Nephron (organoid): ENCODE measurements around the gene MIP.

ENCODE experiments used
- H3K27ac Mint-ChIP-seq, 3 experiments: 2 replicates each; pipeline ENCODE4 v1.8.0; 2020; ENCODE audit warnings: mixed read lengths in 3 of 3, mild to moderate bottlenecking in 2 of 3, moderate library complexity in 1 of 3
- H3K27me3 Mint-ChIP-seq: 2 replicates; pipeline ENCODE4 v1.8.0; 2021; ENCODE audit warnings: low read depth, mild to moderate bottlenecking, moderate library complexity, mixed read lengths
- H3K36me3 Mint-ChIP-seq: 2 replicates; pipeline ENCODE4 v1.8.0; 2020; ENCODE audit warnings: low read depth, mixed read lengths
- H3K4me1 Mint-ChIP-seq: 2 replicates; pipeline ENCODE4 v1.8.0; 2020; ENCODE audit warnings: mixed read lengths
- H3K4me3 Mint-ChIP-seq, 3 experiments: 2 replicates each; pipeline ENCODE4 v1.8.0; 2020; ENCODE audit warnings: mild to moderate bottlenecking in 3 of 3, mixed read lengths in 3 of 3, moderate library complexity in 2 of 3
- H3K9me3 Mint-ChIP-seq: 2 replicates; pipeline ENCODE4 v1.8.0; 2020; ENCODE audit warnings: mixed read lengths
- TF ChIP-seq, protein P1 (sequence below), 3 experiments: fragments of 200-600 bp; sonication (generic); IDR thresholded peaks; one replicate each; pipeline ENCODE4 v1.5.0; 2021; ENCODE audit warnings: antibody characterized with exemption in 3 of 3; ENCODE audit not compliant: unreplicated experiment in 3 of 3

Gene MIP

DNA sequence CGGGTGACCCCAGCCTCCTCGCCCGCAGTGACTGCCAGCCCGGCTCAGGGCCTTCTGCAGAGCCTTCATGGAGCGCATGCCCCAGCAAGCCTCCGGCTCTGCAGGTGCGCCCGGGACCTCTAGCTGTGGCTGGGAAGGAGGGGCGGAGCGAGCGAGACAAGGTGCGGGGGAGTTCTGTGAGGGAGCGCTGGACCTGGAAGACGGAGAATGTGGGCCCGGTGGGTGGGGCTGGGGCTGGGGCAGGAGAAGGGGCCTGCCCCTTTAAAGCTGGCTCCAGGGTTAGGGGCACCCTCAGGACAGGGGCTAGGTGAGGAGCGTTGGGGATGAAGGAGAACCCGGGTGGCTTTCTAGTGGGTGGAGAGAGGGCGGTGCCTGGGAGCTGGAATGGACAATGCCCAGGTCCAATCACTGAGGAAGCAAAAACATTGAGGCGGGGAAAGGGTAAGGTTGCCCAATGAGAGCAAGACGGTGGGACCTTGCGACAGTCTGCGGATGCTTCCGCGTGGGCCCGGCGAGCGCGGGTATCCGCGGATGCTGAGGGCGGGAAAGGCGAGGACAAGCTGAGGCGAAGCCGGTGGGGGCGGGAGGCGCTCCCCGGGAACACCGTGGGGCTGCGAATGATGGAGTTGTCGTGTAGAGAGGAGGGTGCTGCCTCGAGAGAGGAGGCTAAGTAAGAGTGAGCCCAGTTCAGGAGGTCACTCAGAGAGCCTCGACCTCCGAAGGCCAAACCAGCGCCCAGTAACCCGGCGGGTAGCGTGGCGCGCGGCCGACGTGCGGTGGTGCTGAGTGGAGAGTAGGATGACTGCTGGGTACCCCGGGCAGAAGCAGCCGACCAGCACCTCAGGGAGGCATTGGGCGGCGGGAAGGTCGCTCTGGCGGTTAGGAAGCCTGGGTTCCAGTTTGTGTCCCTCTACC, 33.8 kb upstream of the MIP start, which contains the start of gene GLS2:
Gene GLS2 (minus strand): TSS at position 121 of the 915 bp plus-strand sequence. CDS start 43 bp downstream, at position 78.
- Mint-ChIP-seq H3K27me3 (peaks cover 63% of the 10 kb centered on the region), H3K27ac (no peak within 1 kb of the TSS), H3K4me1 (peaks cover 10% of the 10 kb centered on the region), H3K36me3 (no peaks in the 10 kb centered on the region), H3K4me3 (peak within 1 kb of the TSS; percentile 86 to 88 (median 87)), H3K9me3 (peaks cover 7% of the 10 kb centered on the region)
- TF ChIP-seq, protein P1, sequence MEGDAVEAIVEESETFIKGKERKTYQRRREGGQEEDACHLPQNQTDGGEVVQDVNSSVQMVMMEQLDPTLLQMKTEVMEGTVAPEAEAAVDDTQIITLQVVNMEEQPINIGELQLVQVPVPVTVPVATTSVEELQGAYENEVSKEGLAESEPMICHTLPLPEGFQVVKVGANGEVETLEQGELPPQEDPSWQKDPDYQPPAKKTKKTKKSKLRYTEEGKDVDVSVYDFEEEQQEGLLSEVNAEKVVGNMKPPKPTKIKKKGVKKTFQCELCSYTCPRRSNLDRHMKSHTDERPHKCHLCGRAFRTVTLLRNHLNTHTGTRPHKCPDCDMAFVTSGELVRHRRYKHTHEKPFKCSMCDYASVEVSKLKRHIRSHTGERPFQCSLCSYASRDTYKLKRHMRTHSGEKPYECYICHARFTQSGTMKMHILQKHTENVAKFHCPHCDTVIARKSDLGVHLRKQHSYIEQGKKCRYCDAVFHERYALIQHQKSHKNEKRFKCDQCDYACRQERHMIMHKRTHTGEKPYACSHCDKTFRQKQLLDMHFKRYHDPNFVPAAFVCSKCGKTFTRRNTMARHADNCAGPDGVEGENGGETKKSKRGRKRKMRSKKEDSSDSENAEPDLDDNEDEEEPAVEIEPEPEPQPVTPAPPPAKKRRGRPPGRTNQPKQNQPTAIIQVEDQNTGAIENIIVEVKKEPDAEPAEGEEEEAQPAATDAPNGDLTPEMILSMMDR (IDR thresholded peaks at IDR 0.05; ENCODE audit: unreplicated experiment in 3 of 3), result no peak

DNA sequence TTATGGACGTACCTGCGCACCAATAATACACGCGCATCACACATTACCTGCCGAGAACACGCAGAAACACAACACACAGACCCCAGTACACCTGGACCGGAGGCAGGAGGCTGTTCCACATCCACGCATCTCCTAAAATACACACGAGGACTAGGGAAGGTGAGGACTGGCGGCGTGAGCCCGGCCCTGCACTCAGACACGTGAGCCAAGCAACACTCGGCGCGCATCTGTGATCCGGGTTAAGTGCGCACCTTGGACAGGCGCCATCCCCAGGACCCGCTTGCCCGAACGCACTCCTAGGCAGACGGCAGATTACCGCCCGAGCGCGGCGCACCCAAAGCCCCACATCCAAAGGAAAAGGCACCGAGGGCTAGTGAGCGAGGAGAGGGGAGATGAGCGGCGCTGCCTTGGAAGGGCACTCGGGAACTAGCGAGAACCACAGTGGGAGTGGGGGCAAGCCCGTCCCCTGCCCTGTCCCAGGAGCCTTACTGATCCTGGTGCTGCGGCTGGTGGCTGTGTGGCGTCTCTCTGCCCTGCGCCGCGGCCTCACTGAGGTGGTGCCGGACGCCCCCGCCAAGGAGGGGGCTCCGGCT, 33.1 kb upstream of the MIP start:
- Mint-ChIP-seq H3K9me3 (peaks cover 7% of the 10 kb centered on the region), H3K27me3 (peaks cover 63% of the 10 kb centered on the region), H3K4me1 (peaks cover 10% of the 10 kb centered on the region), H3K27ac (no peak overlapping the region), H3K4me3 (peak overlapping the region; percentile 86 to 88 (median 87)), H3K36me3 (no peaks in the 10 kb centered on the region)
- TF ChIP-seq, protein P1 (IDR thresholded peaks at IDR 0.05; ENCODE audit: unreplicated experiment in 3 of 3), result no peak

DNA sequence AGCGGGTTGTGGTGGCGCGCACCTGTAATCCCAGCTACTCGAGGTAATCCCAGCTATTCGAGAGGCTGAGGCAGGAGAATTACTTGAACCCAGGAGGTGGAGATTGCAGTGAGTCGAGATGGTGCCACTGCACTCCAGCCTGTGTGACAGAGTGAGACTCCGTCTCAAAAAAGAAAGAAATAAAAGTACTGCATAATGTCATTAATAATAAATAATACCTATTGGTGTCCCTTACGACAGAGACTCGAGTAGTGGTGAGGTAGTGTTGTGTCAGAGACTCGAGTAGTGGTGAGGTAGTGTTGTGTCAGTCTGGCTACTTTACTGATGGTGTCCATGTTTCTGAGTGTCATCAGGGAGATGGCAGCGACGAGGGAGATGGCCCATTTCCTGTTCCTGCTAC, 32.2 kb upstream of the MIP start:
- TF ChIP-seq, protein P1 (IDR thresholded peaks at IDR 0.05; ENCODE audit: unreplicated experiment in 3 of 3), result no peak
- no peaks in the 10 kb centered on the region for H3K36me3 Mint-ChIP-seq
- H3K4me3 Mint-ChIP-seq, result peak overlapping the region; percentile 45 to 87 (median 60)
- H3K27me3 Mint-ChIP-seq, result peaks cover 60% of the 10 kb centered on the region
- peaks cover 10% of the 10 kb centered on the region for H3K4me1 Mint-ChIP-seq
- peaks cover 5% of the 10 kb centered on the region for H3K9me3 Mint-ChIP-seq
- H3K27ac Mint-ChIP-seq, result no peak overlapping the region

DNA sequence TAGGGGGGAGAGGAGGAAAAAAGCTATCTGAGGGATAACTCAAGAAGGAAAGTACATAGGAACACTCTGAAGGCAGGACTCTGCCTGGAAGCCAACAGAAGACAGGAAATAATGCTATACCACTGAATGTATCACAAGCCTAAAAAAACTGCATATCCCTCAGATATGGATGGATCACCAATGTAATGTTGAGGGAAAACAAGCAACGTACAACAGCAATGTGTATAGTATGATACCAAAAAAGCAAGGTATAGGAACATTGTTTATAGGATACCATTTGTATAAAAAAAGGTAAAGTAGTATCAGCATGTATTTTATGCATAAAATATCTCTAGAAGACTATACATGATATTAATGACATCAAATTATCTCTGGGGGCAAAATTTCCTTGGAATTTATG, 30.1 kb upstream of the MIP start:
- H3K36me3 Mint-ChIP-seq, result no peaks in the 10 kb centered on the region
- peaks cover 4% of the 10 kb centered on the region for H3K9me3 Mint-ChIP-seq
- H3K4me1 Mint-ChIP-seq, result peaks cover 10% of the 10 kb centered on the region
- TF ChIP-seq, protein P1 (IDR thresholded peaks at IDR 0.05; ENCODE audit: unreplicated experiment in 3 of 3), result no peak
- no peak overlapping the region for H3K4me3 Mint-ChIP-seq
- peaks cover 39% of the 10 kb centered on the region for H3K27me3 Mint-ChIP-seq
- H3K27ac Mint-ChIP-seq, result no peak overlapping the region

DNA sequence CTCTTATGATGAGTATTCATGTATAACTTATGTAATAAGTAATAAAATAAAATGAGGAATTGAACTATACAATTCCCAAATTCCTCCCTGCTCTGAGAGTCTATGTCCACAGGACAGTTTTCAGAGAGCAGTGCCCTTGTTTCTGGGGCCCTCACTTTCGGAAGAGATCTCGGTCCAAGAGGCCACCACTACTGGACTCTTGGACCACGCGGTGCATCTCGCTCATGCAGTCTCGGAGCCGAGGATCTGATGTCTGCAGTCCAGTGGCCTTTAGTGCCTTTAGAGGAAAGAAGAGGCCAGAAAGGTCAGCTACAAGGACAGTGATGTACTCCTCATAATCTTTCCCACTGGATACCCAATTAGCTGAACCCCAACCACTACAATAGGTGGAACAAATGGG, 25.2 kb upstream of the MIP start:
- Mint-ChIP-seq H3K36me3 (no peaks in the 10 kb centered on the region), H3K4me3 (no peak overlapping the region), H3K4me1 (no peaks in the 10 kb centered on the region), H3K27me3 (no peaks in the 10 kb centered on the region), H3K9me3 (no peaks in the 10 kb centered on the region), H3K27ac (no peak overlapping the region)
- TF ChIP-seq, protein P1 (IDR thresholded peaks at IDR 0.05; ENCODE audit: unreplicated experiment in 3 of 3), result no peak
